ENCODE data around the gene SUCNR1.
"Not testable (repeated sequence)": the region's sequence is repeated elsewhere in the genome, so short reads cannot be mapped to it uniquely, and the experiment has no call there.

SUCNR1 gene

GRCh38 chr3:151873398-151873797 lies at the start of gene SUCNR1:
Gene SUCNR1 (plus strand): TSS chr3:151873643. CDS start chr3:151879893, 6,250 bp downstream.
- intact Hi-C loops (cut with DNase I) = no loop called here
- DNase-seq = peak in 1 of 42 donors; percentile 4

GRCh38 chr3:151827816-151828215 lies 45.6 kb upstream of the SUCNR1 start:
- no peak for DNase-seq
- intact Hi-C loops (cut with DNase I) = no loop called here

GRCh38 chr3:151835751-151836525 lies 37.5 kb upstream of the SUCNR1 start:
- DNase-seq = no peak
- intact Hi-C loops (cut with DNase I) = no loop called here

- peak in 1 of 42 donors; percentile 3 for DNase-seq
- intact Hi-C loops (cut with DNase I) = no loop called here
These were observed 36.4 kb upstream of the SUCNR1 start for GRCh38 chr3:151837057-151837456.

GRCh38 chr3:151838574-151839312 lies 34.7 kb upstream of the SUCNR1 start:
- peak in 38 of 42 donors; percentile 8 to 85 (median 56) for DNase-seq
- intact Hi-C loops (cut with DNase I) = no loop called here

- DNase-seq = no peak
- intact Hi-C loops (cut with DNase I) = no loop called here
These were observed 34.2 kb upstream of the SUCNR1 start for GRCh38 chr3:151839313-151839631.

GRCh38 chr3:151841801-151842200 lies 31.6 kb upstream of the SUCNR1 start:
- intact Hi-C loops (cut with DNase I) = loop anchor here (5.0 kb wide), 1 partner anchor 404 kb away; no protein-coding TSS in a partner anchor
- DNase-seq = no peak

GRCh38 chr3:151843275-151843674 lies 30.2 kb upstream of the SUCNR1 start:
- no peak for DNase-seq
- intact Hi-C loops (cut with DNase I) = loop anchor here (5.0 kb wide), 1 partner anchor 406 kb away; no protein-coding TSS in a partner anchor

- intact Hi-C loops (cut with DNase I) = no loop called here
These were observed 28.0 kb upstream of the SUCNR1 start for GRCh38 chr3:151845306-151845905.

GRCh38 chr3:151850065-151850464 lies 23.4 kb upstream of the SUCNR1 start:
- intact Hi-C loops (cut with DNase I); DNase-seq: not testable (repeated sequence)

More at GRCh38 chr3:151845306-151845905, 28.0 kb upstream of the SUCNR1 start:
- no peak for DNase-seq

GRCh38 chr3:151852074-151852811 lies 21.2 kb upstream of the SUCNR1 start:
- DNase-seq = no peak
- intact Hi-C loops (cut with DNase I) = no loop called here

GRCh38 chr3:151856118-151856517 lies 17.3 kb upstream of the SUCNR1 start:
- DNase-seq = no peak
- intact Hi-C loops (cut with DNase I) = no loop called here

- intact Hi-C loops (cut with DNase I) = no loop called here
- DNase-seq = no peak
These were observed 16.8 kb upstream of the SUCNR1 start for GRCh38 chr3:151856641-151857040.

- DNase-seq = no peak
- intact Hi-C loops (cut with DNase I) = no loop called here
These were observed 14.2 kb upstream of the SUCNR1 start for GRCh38 chr3:151859233-151859673.

- DNase-seq = no peak
- intact Hi-C loops (cut with DNase I) = no loop called here
These were observed 13.5 kb upstream of the SUCNR1 start for GRCh38 chr3:151859905-151860304.

- no peak for DNase-seq
- intact Hi-C loops (cut with DNase I) = no loop called here
These were observed 9.8 kb upstream of the SUCNR1 start for GRCh38 chr3:151863611-151864010.

- intact Hi-C loops (cut with DNase I) = no loop called here
These were observed 8.9 kb upstream of the SUCNR1 start for GRCh38 chr3:151864423-151865101.

GRCh38 chr3:151866711-151867410 lies 6.6 kb upstream of the SUCNR1 start:
- no peak for DNase-seq
- intact Hi-C loops (cut with DNase I) = no loop called here

More at GRCh38 chr3:151864423-151865101, 8.9 kb upstream of the SUCNR1 start:
- DNase-seq = no peak

Data from head of caudate nucleus (tissue), 42 donors.